ENCODE data around the gene BEX3.
A peak's percentile ranks its signal among the peaks of the same experiment; 100 is the strongest.
"Not testable (repeated sequence)": the region's sequence is repeated elsewhere in the genome, so short reads cannot be mapped to it uniquely, and the experiment has no call there.

BEX3 gene

GRCh38 chrX:103367502-103367901 lies 8.8 kb upstream of the BEX3 start:
- H3K9ac ChIP-seq (ENCODE audit: insufficient read length): no peak overlapping the region
- DNase-seq (ENCODE audit: low read depth, low spot score): no peak
- H3K9me3 ChIP-seq (ENCODE audit: low read depth, low read length): no peaks in the 10 kb centered on the region
- no peak overlapping the region for H3K27ac ChIP-seq
- H3K36me3 ChIP-seq (ENCODE audit: insufficient read depth, low read length): no peaks in the 10 kb centered on the region
- no peak for TF ChIP-seq EZH2 (IDR thresholded peaks at IDR 0.05)
- no peak for TF ChIP-seq FOXP2 (optimal IDR thresholded peaks at IDR 0.05; ENCODE audit: control extremely low read depth, extremely low read length, insufficient read depth)
- no peak for TF ChIP-seq POLR2AphosphoS5 (IDR thresholded peaks at IDR 0.05; ENCODE audit: borderline replicate concordance, low read depth, low read length)
- H3K4me3 ChIP-seq: no peak overlapping the region

GRCh38 chrX:103369479-103369878 lies 6.9 kb upstream of the BEX3 start:
- Histone ChIP-seq H3K4me3 (no peak overlapping the region), H3K9ac (ENCODE audit: insufficient read length) (no peak overlapping the region), H3K9me3 (ENCODE audit: low read depth, low read length) (no peaks in the 10 kb centered on the region), H3K27ac (no peak overlapping the region), H3K36me3 (ENCODE audit: insufficient read depth, low read length) (no peaks in the 10 kb centered on the region)
- TF ChIP-seq POLR2AphosphoS5 (IDR thresholded peaks at IDR 0.05; ENCODE audit: borderline replicate concordance, low read depth, low read length) (no peak), FOXP2 (optimal IDR thresholded peaks at IDR 0.05; ENCODE audit: control extremely low read depth, extremely low read length, insufficient read depth) (no peak), EZH2 (IDR thresholded peaks at IDR 0.05) (no peak)
- DNase-seq (ENCODE audit: low read depth, low spot score): no peak

- H3K27ac ChIP-seq: no peak overlapping the region
- no peaks in the 10 kb centered on the region for H3K9me3 ChIP-seq (ENCODE audit: low read depth, low read length)
- TF ChIP-seq FOXP2 (optimal IDR thresholded peaks at IDR 0.05; ENCODE audit: control extremely low read depth, extremely low read length, insufficient read depth): no peak
- no peak for TF ChIP-seq EZH2 (IDR thresholded peaks at IDR 0.05)
- TF ChIP-seq POLR2AphosphoS5 (IDR thresholded peaks at IDR 0.05; ENCODE audit: borderline replicate concordance, low read depth, low read length): no peak
- peaks cover 7% of the 10 kb centered on the region for H3K36me3 ChIP-seq (ENCODE audit: insufficient read depth, low read length)
- H3K9ac ChIP-seq (ENCODE audit: insufficient read length): no peak overlapping the region
- no peak for DNase-seq (ENCODE audit: low read depth, low spot score)
- H3K4me3 ChIP-seq: no peak overlapping the region
Observed at GRCh38 chrX:103372886-103373285, 3.5 kb upstream of the BEX3 start.

GRCh38 chrX:103373581-103373980 lies 2.8 kb upstream of the BEX3 start:
- H3K27ac ChIP-seq: no peak overlapping the region
- H3K36me3 ChIP-seq (ENCODE audit: insufficient read depth, low read length): peaks cover 13% of the 10 kb centered on the region
- H3K9ac ChIP-seq (ENCODE audit: insufficient read length): no peak overlapping the region
- H3K9me3 ChIP-seq (ENCODE audit: low read depth, low read length): no peaks in the 10 kb centered on the region
- TF ChIP-seq EZH2 (IDR thresholded peaks at IDR 0.05) (no peak), FOXP2 (optimal IDR thresholded peaks at IDR 0.05; ENCODE audit: control extremely low read depth, extremely low read length, insufficient read depth) (no peak), POLR2AphosphoS5 (IDR thresholded peaks at IDR 0.05; ENCODE audit: borderline replicate concordance, low read depth, low read length) (no peak)
- no peak for DNase-seq (ENCODE audit: low read depth, low spot score)
- H3K4me3 ChIP-seq: no peak overlapping the region

GRCh38 chrX:103376979-103377324 lies 614 bp downstream of the BEX3 start:
- Histone ChIP-seq H3K36me3 (ENCODE audit: insufficient read depth, low read length) (peaks cover 26% of the 10 kb centered on the region), H3K9me3 (ENCODE audit: low read depth, low read length) (no peaks in the 10 kb centered on the region), H3K9ac (ENCODE audit: insufficient read length) (peak overlapping the region; percentile 65), H3K27ac (peak overlapping the region; percentile 34; the same call in 1 of the 2 replicates), H3K4me3 (peak overlapping the region; percentile 80)
- DNase-seq (ENCODE audit: low read depth, low spot score): no peak
- TF ChIP-seq POLR2AphosphoS5 (IDR thresholded peaks at IDR 0.05; ENCODE audit: borderline replicate concordance, low read depth, low read length): no peak
- TF ChIP-seq FOXP2 (optimal IDR thresholded peaks at IDR 0.05; ENCODE audit: control extremely low read depth, extremely low read length, insufficient read depth): no peak
- TF ChIP-seq EZH2 (IDR thresholded peaks at IDR 0.05): no peak

- Histone ChIP-seq H3K36me3 (ENCODE audit: insufficient read depth, low read length) (peaks cover 26% of the 10 kb centered on the region), H3K27ac (no peak overlapping the region), H3K4me3 (no peak overlapping the region), H3K9ac (ENCODE audit: insufficient read length) (no peak overlapping the region), H3K9me3 (ENCODE audit: low read depth, low read length) (no peaks in the 10 kb centered on the region)
- DNase-seq (ENCODE audit: low read depth, low spot score): no peak
- TF ChIP-seq FOXP2 (optimal IDR thresholded peaks at IDR 0.05; ENCODE audit: control extremely low read depth, extremely low read length, insufficient read depth) (no peak), EZH2 (IDR thresholded peaks at IDR 0.05) (no peak), POLR2AphosphoS5 (IDR thresholded peaks at IDR 0.05; ENCODE audit: borderline replicate concordance, low read depth, low read length) (no peak)
Observed at GRCh38 chrX:103378990-103379389, 2.7 kb downstream of the BEX3 start.

GRCh38 chrX:103382877-103383276 lies 6.5 kb downstream of the BEX3 start:
- Histone ChIP-seq H3K4me3 (no peak overlapping the region), H3K27ac (no peak overlapping the region), H3K36me3 (ENCODE audit: insufficient read depth, low read length) (peaks cover 19% of the 10 kb centered on the region), H3K9ac (ENCODE audit: insufficient read length) (no peak overlapping the region), H3K9me3 (ENCODE audit: low read depth, low read length) (no peaks in the 10 kb centered on the region)
- TF ChIP-seq EZH2 (IDR thresholded peaks at IDR 0.05) (no peak), POLR2AphosphoS5 (IDR thresholded peaks at IDR 0.05; ENCODE audit: borderline replicate concordance, low read depth, low read length) (no peak), FOXP2 (optimal IDR thresholded peaks at IDR 0.05; ENCODE audit: control extremely low read depth, extremely low read length, insufficient read depth) (no peak)
- no peak for DNase-seq (ENCODE audit: low read depth, low spot score)

- Histone ChIP-seq H3K27ac (no peak overlapping the region), H3K36me3 (ENCODE audit: insufficient read depth, low read length) (peaks cover 4% of the 10 kb centered on the region; the same call in 1 of the 2 replicates), H3K9ac (ENCODE audit: insufficient read length) (no peak overlapping the region), H3K4me3 (no peak overlapping the region), H3K9me3 (ENCODE audit: low read depth, low read length) (no peaks in the 10 kb centered on the region)
- no peak for DNase-seq (ENCODE audit: low read depth, low spot score)
- TF ChIP-seq FOXP2 (optimal IDR thresholded peaks at IDR 0.05; ENCODE audit: control extremely low read depth, extremely low read length, insufficient read depth): no peak
- TF ChIP-seq EZH2 (IDR thresholded peaks at IDR 0.05): no peak
- TF ChIP-seq POLR2AphosphoS5 (IDR thresholded peaks at IDR 0.05; ENCODE audit: borderline replicate concordance, low read depth, low read length): no peak
Observed at GRCh38 chrX:103384672-103385071, 8.3 kb downstream of the BEX3 start.

GRCh38 chrX:103385283-103385830 lies 9.0 kb downstream of the BEX3 start:
- not testable (repeated sequence) for H3K9ac ChIP-seq (ENCODE audit: insufficient read length); H3K36me3 ChIP-seq (ENCODE audit: insufficient read depth, low read length); H3K9me3 ChIP-seq (ENCODE audit: low read depth, low read length); DNase-seq (ENCODE audit: low read depth, low spot score); H3K27ac ChIP-seq; H3K4me3 ChIP-seq

Measured in SK-N-MC (cell line).